Neural cell (in vitro differentiated cells): ENCODE results near the gene APMAP. TPM values are rescaled to one million over a fixed set of nuclear protein-coding genes. Genes with fewer than 3 reads are reported as not detected.

Experiments
- H2AFZ ChIP-seq: fragments of 200-600, 300-800 bp; sonication (generic), shearing (Covaris generic); 2 replicates; pipeline ENCODE4 v1.6.0; 2014; ENCODE audit warnings: low read depth, mild to moderate bottlenecking, antibody characterized with exemption, low read length, moderate library complexity
- H3F3A ChIP-seq: fragments of 200-600 bp; shearing (Covaris generic); 2 replicates; pipeline ENCODE4 v1.6.1; 2016; ENCODE audit warnings: mild to moderate bottlenecking, moderate library complexity, mixed read lengths, antibody characterized with exemption, low read length; ENCODE audit not compliant: insufficient read depth, poor library complexity, severe bottlenecking
- H3K27ac ChIP-seq: fragments of 200-600, 300-800 bp; sonication (generic), shearing (Covaris generic); 2 replicates; pipeline ENCODE4 v1.5.1; 2014; ENCODE audit warnings: mild to moderate bottlenecking, low read length, moderate library complexity
- H3K27me3 ChIP-seq: fragments of 300-800, 200-600 bp; sonication (generic), shearing (Covaris generic); 2 replicates; pipeline ENCODE4 v1.6.0; 2014; ENCODE audit warnings: mild to moderate bottlenecking, low read depth, low read length, moderate library complexity; ENCODE audit not compliant: insufficient read depth
- H3K36me3 ChIP-seq: fragments of 300-800, 200-600 bp; sonication (generic), shearing (Covaris generic); 2 replicates; pipeline ENCODE4 v1.5.1; 2014; ENCODE audit warnings: mild to moderate bottlenecking, antibody characterized with exemption, low read length, moderate library complexity; ENCODE audit not compliant: insufficient read depth
- H3K4me2 ChIP-seq: fragments of 300-800, 200-600 bp; sonication (generic), shearing (Covaris generic); 2 replicates; pipeline ENCODE4 v1.6.0; 2014; ENCODE audit warnings: mild to moderate bottlenecking, low read length
- H3K4me3 ChIP-seq: fragments of 300-800, 200-600 bp; sonication (generic), shearing (Covaris generic); 2 replicates; pipeline ENCODE4 v1.5.1; 2014; ENCODE audit warnings: mild to moderate bottlenecking, low read length, moderate library complexity
- H3K79me2 ChIP-seq: fragments of 200-600 bp; shearing (Covaris generic); replicated peaks from 2 replicates; pipeline ENCODE4 v1.6.0; 2014; ENCODE audit warnings: mild to moderate bottlenecking, low read length, moderate library complexity; ENCODE audit not compliant: insufficient read depth
- H3K9ac ChIP-seq: fragments of 300-800, 200-600 bp; sonication (generic), shearing (Covaris generic); 2 replicates; pipeline ENCODE4 v1.6.1; 2016; ENCODE audit warnings: mild to moderate bottlenecking, low read length, mixed read lengths
- H3K9me2 ChIP-seq: fragments of 200-600 bp; shearing (Covaris generic); 2 replicates; pipeline ENCODE4 v1.6.1; 2016; ENCODE audit warnings: mild to moderate bottlenecking, low read length, mixed read lengths; ENCODE audit not compliant: insufficient read depth
- H3K9me3 ChIP-seq: fragments of 200-600, 300-800 bp; sonication (generic), shearing (Covaris generic); 2 replicates; pipeline ENCODE4 v1.6.1; 2016; ENCODE audit warnings: mild to moderate bottlenecking, mixed run types, low read length, moderate library complexity, mixed read lengths
- H4K20me1 ChIP-seq: fragments of 200-600 bp; shearing (Covaris generic); 2 replicates; pipeline ENCODE4 v1.6.1; 2016; ENCODE audit warnings: mild to moderate bottlenecking, mixed run types; ENCODE audit not compliant: insufficient read depth
- CTCF ChIP-seq: fragments of 450-650 bp; IDR thresholded peaks from 2 replicates; pipeline ENCODE4 v1.5.1; 2014; ENCODE audit warnings: antibody characterized with exemption, mild to moderate bottlenecking, moderate library complexity; ENCODE audit not compliant: poor library complexity, severe bottlenecking
- EP300 ChIP-seq: fragments of 450-650 bp; conservative IDR thresholded peaks from 2 replicates; pipeline ENCODE4 v1.6.1; 2014; ENCODE audit warnings: antibody characterized with exemption, mild to moderate bottlenecking, moderate library complexity; ENCODE audit not compliant: poor library complexity, severe bottlenecking
- EZH2 ChIP-seq: fragments of 200-600, 300-800 bp; shearing (Covaris generic), sonication (generic); IDR thresholded peaks from 2 replicates; pipeline ENCODE4 v1.6.1; 2014; ENCODE audit warnings: antibody characterized with exemption, low read length, borderline replicate concordance, mild to moderate bottlenecking; ENCODE audit not compliant: insufficient read depth, poor library complexity, severe bottlenecking
- MXI1 ChIP-seq: fragments of 450-650 bp; conservative IDR thresholded peaks from 2 replicates; pipeline ENCODE4 v1.6.1; 2014; ENCODE audit warnings: antibody characterized with exemption, mild to moderate bottlenecking; ENCODE audit not compliant: poor library complexity, severe bottlenecking
- POLR2AphosphoS5 ChIP-seq: IDR thresholded peaks from 2 replicates; pipeline ENCODE4 v1.6.1; 2012
- RAD21 ChIP-seq: fragments of 450-650 bp; conservative IDR thresholded peaks from 2 replicates; pipeline ENCODE4 v1.6.1; 2014; ENCODE audit warnings: antibody characterized with exemption, mild to moderate bottlenecking, moderate library complexity
- REST ChIP-seq: IDR thresholded peaks from 2 replicates; pipeline ENCODE4 v1.6.1; 2012; ENCODE audit warnings: borderline replicate concordance
- SMC3 ChIP-seq: fragments of 450-650 bp; conservative IDR thresholded peaks from 2 replicates; pipeline ENCODE4 v1.6.1; 2014; ENCODE audit warnings: antibody characterized with exemption, mild to moderate bottlenecking, moderate library complexity; ENCODE audit not compliant: poor library complexity
- TAF1 ChIP-seq: IDR thresholded peaks from 2 replicates; pipeline ENCODE4 v1.6.1; 2012; ENCODE audit warnings: low read depth
- polyA plus RNA-seq: library from polyadenylated mRNA; depleted of rRNA; stranded (reverse); fragments of >200 nt; gene quantifications from 2 replicates; pipeline ENCODE4 v1.2.3, GENCODE V29; 2014

The APMAP gene
- polyA plus RNA-seq, 1 donor from 2014 or later: 140 TPM

GRCh38 chr20:25032065-25032477 lies 39.5 kb upstream of the APMAP start:
- Histone ChIP-seq H3K27me3 (no peaks in the 10 kb centered on the region), H2AFZ (no peak overlapping the region), H3K79me2 (no peaks in the 10 kb centered on the region), H4K20me1 (no peaks in the 10 kb centered on the region), H3K27ac (no peak overlapping the region), H3K9me3 (no peaks in the 10 kb centered on the region), H3K4me3 (no peak overlapping the region), H3K9ac (no peak overlapping the region), H3K36me3 (no peaks in the 10 kb centered on the region), H3K9me2 (no peaks in the 10 kb centered on the region), H3K4me2 (no peak overlapping the region), H3F3A (no peaks in the 10 kb centered on the region)
- TF ChIP-seq SMC3 (no peak), RAD21 (no peak), EZH2 (no peak), MXI1 (no peak), CTCF (no peak), REST (no peak), POLR2AphosphoS5 (no peak), TAF1 (no peak), EP300 (no peak)

- Histone ChIP-seq H3K27ac (no peak overlapping the region), H3K9ac (no peak overlapping the region)
These were observed 38.7 kb upstream of the APMAP start for GRCh38 chr20:25031241-25031640.

More at GRCh38 chr20:25031241-25031640, 38.7 kb upstream of the APMAP start:
- no peak overlapping the region for H3K4me2 ChIP-seq
- no peak for TF ChIP-seq EP300
- TF ChIP-seq POLR2AphosphoS5: no peak
- no peak for TF ChIP-seq CTCF
- no peak for TF ChIP-seq SMC3
- TF ChIP-seq MXI1: no peak
- no peak for TF ChIP-seq EZH2
- no peak overlapping the region for H3K4me3 ChIP-seq
- no peaks in the 10 kb centered on the region for H4K20me1 ChIP-seq
- H3K9me2 ChIP-seq: no peaks in the 10 kb centered on the region
- H3K27me3 ChIP-seq: no peaks in the 10 kb centered on the region
- no peaks in the 10 kb centered on the region for H3K36me3 ChIP-seq
- no peaks in the 10 kb centered on the region for H3K79me2 ChIP-seq
- H3K9me3 ChIP-seq: no peaks in the 10 kb centered on the region
- no peak overlapping the region for H2AFZ ChIP-seq
- no peaks in the 10 kb centered on the region for H3F3A ChIP-seq
